SK-N-SH (cell line): ENCODE results near the gene KLHL35. TPM values are rescaled to one million over a fixed set of nuclear protein-coding genes. Genes with fewer than 3 reads are reported as not detected.

Experiments
- CTCF ChIA-PET: fragments of 300-600, 350-600 bp; formaldehyde crosslinking; extraction: SDS; loops from one replicate; lab custom pipeline; 2021; lab: Yijun Ruan, JAX
- POLR2A ChIA-PET: fragments of 350-600 bp; sonication (Branson Sonifier 250); formaldehyde crosslinking; extraction: SDS; loops from one replicate; lab custom pipeline; 2020; ENCODE audit warnings: antibody characterized with exemption, inconsistent platforms; lab: Yijun Ruan, JAX
- DNase-seq: peaks from one replicate; pipeline ENCODE4 v3.0.0; 2012
- H2AFZ ChIP-seq: fragments of 200-600 bp; sonication (generic); 2 replicates; pipeline ENCODE4 v1.8.1; 2016; ENCODE audit warnings: antibody characterized with exemption, mild to moderate bottlenecking, low read depth
- H3F3A ChIP-seq: fragments of 200-600 bp; sonication (generic); replicated peaks from 2 replicates; pipeline ENCODE3; 2016; ENCODE audit warnings: antibody characterized with exemption, mild to moderate bottlenecking; ENCODE audit not compliant: insufficient read depth
- H3K27ac ChIP-seq, 2 experiments: fragments of 200-500 bp in 1 of 2; fragments of 200-600 bp in 1 of 2; sonication (Bioruptor generic) in 1 of 2; sonication (generic), shearing (Covaris generic) in 1 of 2; 2 replicates each; pipeline versions ENCODE4 v1.5.1 to v1.6.1; 2014 to 2016; ENCODE audit warnings: low read depth in 2 of 2, inconsistent platforms in 1 of 2, low read length in 1 of 2, mild to moderate bottlenecking in 1 of 2, mixed read lengths in 1 of 2
- H3K27me3 ChIP-seq: fragments of 200-600 bp; sonication (generic), shearing (Covaris generic); 2 replicates; pipeline ENCODE4 v1.6.1; 2016; ENCODE audit warnings: mixed run types; ENCODE audit not compliant: insufficient read depth
- H3K36me3 ChIP-seq, 2 experiments: fragments of 200-500 bp in 1 of 2; fragments of 200-600 bp in 1 of 2; sonication (Bioruptor generic) in 1 of 2; sonication (generic) in 1 of 2; replicated peaks in 1 of 2; 2 replicates each; pipeline versions ENCODE3 to v1.5.1; 2014 to 2016; ENCODE audit warnings: low read length in 1 of 2, mild to moderate bottlenecking in 1 of 2; ENCODE audit not compliant: insufficient read depth in 2 of 2, control insufficient read depth in 1 of 2
- H3K4me1 ChIP-seq, 2 experiments: fragments of 200-500 bp in 1 of 2; fragments of 200-600 bp in 1 of 2; sonication (Bioruptor generic) in 1 of 2; sonication (generic), shearing (Covaris generic) in 1 of 2; 2 replicates each; pipeline versions ENCODE4 v1.5.1 to v1.6.1; 2014 to 2016; ENCODE audit warnings: low read depth in 1 of 2, low read length in 1 of 2, mixed run types in 1 of 2; ENCODE audit not compliant: insufficient read depth in 2 of 2, control insufficient read depth in 1 of 2
- H3K4me2 ChIP-seq: fragments of 200-600 bp; sonication (generic), shearing (Covaris generic); 2 replicates; pipeline ENCODE4 v1.6.1; 2017; ENCODE audit warnings: mixed run types
- H3K4me3 ChIP-seq, 2 experiments: fragments of 200-500 bp in 1 of 2; fragments of 200-600 bp in 1 of 2; sonication (Bioruptor generic) in 1 of 2; sonication (generic), shearing (Covaris generic) in 1 of 2; 2 replicates each; pipeline versions ENCODE4 v1.5.1 to v1.8.1; 2014 to 2016; ENCODE audit warnings: low read depth in 2 of 2, inconsistent platforms in 1 of 2, low read length in 1 of 2, mild to moderate bottlenecking in 1 of 2, mixed read lengths in 1 of 2, moderate library complexity in 1 of 2
- H3K79me2 ChIP-seq: fragments of 200-600 bp; sonication (generic); 2 replicates; pipeline ENCODE4 v1.8.1; 2017; ENCODE audit warnings: mild to moderate bottlenecking; ENCODE audit not compliant: insufficient read depth
- H3K9ac ChIP-seq: fragments of 200-600 bp; sonication (generic); 2 replicates; pipeline ENCODE4 v1.6.1; 2017; ENCODE audit warnings: mixed run types
- H3K9me2 ChIP-seq: fragments of 200-600 bp; sonication (generic); 2 replicates; pipeline ENCODE4 v1.6.1; 2017; ENCODE audit warnings: mixed run types
- H3K9me3 ChIP-seq: fragments of 200-600 bp; sonication (generic); 2 replicates; pipeline ENCODE4 v1.6.1; 2017; ENCODE audit warnings: mixed run types, mild to moderate bottlenecking, moderate library complexity
- H4K20me1 ChIP-seq: fragments of 200-600 bp; sonication (generic); 2 replicates; pipeline ENCODE4 v1.6.1; 2017; ENCODE audit warnings: mild to moderate bottlenecking, mixed run types; ENCODE audit not compliant: insufficient read depth
- EP300 ChIP-seq, 2 experiments: IDR thresholded peaks; 2 replicates each; pipeline versions ENCODE4 v1.4.0 to v1.6.1; 2012; ENCODE audit warnings: borderline replicate concordance in 1 of 2, low read depth in 1 of 2, low read length in 1 of 2
- FOSL2 ChIP-seq: IDR thresholded peaks from 2 replicates; pipeline ENCODE4 v1.4.0; 2012; ENCODE audit warnings: low read depth, mild to moderate bottlenecking, moderate library complexity, borderline replicate concordance
- FOXJ3 ChIP-seq: sonication (generic); formaldehyde crosslinking; IDR thresholded peaks from 2 replicates; pipeline ENCODE4 v1.5.1; 2020; ENCODE audit warnings: mild to moderate bottlenecking, missing genetic modification reagents
- FOXM1 ChIP-seq: IDR thresholded peaks from 2 replicates; pipeline ENCODE4 v1.4.0; 2012; ENCODE audit warnings: low read depth, mild to moderate bottlenecking
- GABPA ChIP-seq: IDR thresholded peaks from 2 replicates; pipeline ENCODE4 v1.4.0; 2012; ENCODE audit warnings: low read depth, mild to moderate bottlenecking
- MXI1 ChIP-seq: IDR thresholded peaks from 2 replicates; pipeline ENCODE4 v1.6.1; 2012; ENCODE audit warnings: mild to moderate bottlenecking, low read depth, low read length, improper control_type of control experiment
- NFIC ChIP-seq: IDR thresholded peaks from 2 replicates; pipeline ENCODE4 v1.4.0; 2012; ENCODE audit warnings: borderline replicate concordance
- NRF1 ChIP-seq: IDR thresholded peaks from 2 replicates; pipeline ENCODE4 v1.6.1; 2012; ENCODE audit warnings: low read depth, mild to moderate bottlenecking, low read length
- POLR2AphosphoS5 ChIP-seq: IDR thresholded peaks from 2 replicates; pipeline ENCODE4 v1.6.1; 2012; ENCODE audit warnings: low read depth, low read length
- RCOR1 ChIP-seq: fragments of 150-350 bp; IDR thresholded peaks from 2 replicates; pipeline ENCODE4 v1.6.1; 2017; ENCODE audit warnings: antibody characterized with exemption, low read length
- RFX5 ChIP-seq: IDR thresholded peaks from 2 replicates; pipeline ENCODE4 v1.6.1; 2012; ENCODE audit warnings: mild to moderate bottlenecking, improper control_type of control experiment, low read length
- RXRA ChIP-seq: IDR thresholded peaks from 2 replicates; pipeline ENCODE4 v1.4.0; 2012; ENCODE audit warnings: low read depth, mild to moderate bottlenecking, borderline replicate concordance
- SIN3A ChIP-seq: IDR thresholded peaks from 2 replicates; pipeline ENCODE4 v1.6.1; 2012; ENCODE audit warnings: low read depth, mild to moderate bottlenecking, low read length, moderate library complexity, borderline replicate concordance
- SMC3 ChIP-seq: IDR thresholded peaks from 2 replicates; pipeline ENCODE4 v1.6.1; 2012; ENCODE audit warnings: low read depth, low read length, improper control_type of control experiment
- TAF1 ChIP-seq: IDR thresholded peaks from 2 replicates; pipeline ENCODE4 v1.6.1; 2012; ENCODE audit warnings: low read depth, mild to moderate bottlenecking, low read length, moderate library complexity, borderline replicate concordance
- TCF12 ChIP-seq: IDR thresholded peaks from 2 replicates; pipeline ENCODE4 v1.4.0; 2012
- TEAD4 ChIP-seq: IDR thresholded peaks from 2 replicates; pipeline ENCODE4 v1.4.0; 2012; ENCODE audit warnings: mild to moderate bottlenecking, borderline replicate concordance; ENCODE audit not compliant: insufficient read depth
- USF1 ChIP-seq: IDR thresholded peaks from 2 replicates; pipeline ENCODE4 v1.4.0; 2012; ENCODE audit warnings: low read depth, borderline replicate concordance
- USF2 ChIP-seq: fragments of 150-350 bp; IDR thresholded peaks from 2 replicates; pipeline ENCODE4 v1.6.1; 2017; ENCODE audit warnings: antibody characterized with exemption, low read length, low read depth, borderline replicate concordance
- polyA plus RNA-seq, 3 experiments: library from polyadenylated mRNA; depleted of rRNA; stranded (reverse); fragments of >200 nt; gene quantifications; 2 replicates each; pipeline ENCODE4 v1.2.3, GENCODE V29; 2012
- TF ChIP-seq, protein P1 (sequence below): IDR thresholded peaks from 2 replicates; pipeline ENCODE4; 2012

KLHL35 gene
- polyA plus RNA-seq, 1 of the 3 experiments (the other 2 are of a cell fraction): 1.7 TPM

- TF ChIP-seq FOSL2: no peak
- TF ChIP-seq SMC3: no peak
- TF ChIP-seq TAF1: peak; percentile 56
- TF ChIP-seq FOXM1: no peak
- TF ChIP-seq TCF12: no peak
- no peak for TF ChIP-seq RXRA
- TF ChIP-seq POLR2AphosphoS5: peak; percentile 74
- TF ChIP-seq RCOR1: no peak
- TF ChIP-seq USF2: no peak
- peak; percentile 45; the same call in 1 of the 2 replicates for TF ChIP-seq SIN3A
- TF ChIP-seq, all 33 proteins: peak for 8
Observed at GRCh38 chr11:75428281-75428724, 4.7 kb downstream of the KLHL35 start (continued).

- H3K9ac ChIP-seq: no peak overlapping the region
- no peak overlapping the region for H3K4me2 ChIP-seq
- no peak overlapping the region for H3K27ac ChIP-seq
- peaks cover 4% of the 10 kb centered on the region for H3F3A ChIP-seq
- ChIA-PET POLR2A (interaction anchor here (0.9 kb wide), 1 partner anchor 27 kb away, joined by 3 read pairs; no protein-coding TSS in a partner anchor), CTCF (interaction anchor here (1.9 to 3.8 kb wide), 2 partner anchors 20 to 147 kb away, joined by 8 to 16 read pairs; no protein-coding TSS in a partner anchor)
- no peak for DNase-seq
- TF ChIP-seq USF2 (no peak), FOXM1 (no peak), NFIC (no peak), EP300 (IDR thresholded peaks at IDR 0.05; ENCODE audit: borderline replicate concordance in 1 of 2, low read depth in 1 of 2, low read length in 1 of 2) (no peak), TEAD4 (no peak), RXRA (no peak), SIN3A (no peak), NRF1 (no peak), FOSL2 (no peak), USF1 (no peak), RFX5 (no peak), MXI1 (no peak), RCOR1 (no peak), SMC3 (no peak), FOXJ3 (CRISPR knock-in tag) (no peak; the same call in 1 of the 2 replicates), GABPA (no peak)
- TF ChIP-seq, protein P1, sequence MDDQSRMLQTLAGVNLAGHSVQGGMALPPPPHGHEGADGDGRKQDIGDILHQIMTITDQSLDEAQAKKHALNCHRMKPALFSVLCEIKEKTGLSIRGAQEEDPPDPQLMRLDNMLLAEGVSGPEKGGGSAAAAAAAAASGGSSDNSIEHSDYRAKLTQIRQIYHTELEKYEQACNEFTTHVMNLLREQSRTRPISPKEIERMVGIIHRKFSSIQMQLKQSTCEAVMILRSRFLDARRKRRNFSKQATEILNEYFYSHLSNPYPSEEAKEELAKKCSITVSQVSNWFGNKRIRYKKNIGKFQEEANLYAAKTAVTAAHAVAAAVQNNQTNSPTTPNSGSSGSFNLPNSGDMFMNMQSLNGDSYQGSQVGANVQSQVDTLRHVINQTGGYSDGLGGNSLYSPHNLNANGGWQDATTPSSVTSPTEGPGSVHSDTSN: no peak
- no peaks in the 10 kb centered on the region for H3K79me2 ChIP-seq
- H2AFZ ChIP-seq: no peak overlapping the region
- H3K9me3 ChIP-seq: no peaks in the 10 kb centered on the region
- no peak overlapping the region for H3K4me3 ChIP-seq
- peaks cover 6 to 11% of the 10 kb centered on the region in 2 experiments for H3K36me3 ChIP-seq
- no peaks in the 10 kb centered on the region for H3K9me2 ChIP-seq
- H3K4me1 ChIP-seq: peaks cover 0 to 21% of the 10 kb centered on the region in 2 experiments; a peak in 1 of 4 replicates
- H4K20me1 ChIP-seq: no peaks in the 10 kb centered on the region
- H3K27me3 ChIP-seq: peaks cover 9% of the 10 kb centered on the region
Observed at GRCh38 chr11:75427181-75427580, 5.8 kb downstream of the KLHL35 start.
